PC-9 (cell line): Measurements from ENCODE around the gene ANKS1B. TPM values are rescaled to one million over a fixed set of nuclear protein-coding genes. Genes with fewer than 3 reads are reported as not detected.

Source experiments
- BruUV-seq: library from RNA; stranded (reverse); fragments of 400-500 nt; replicated peaks from 2 replicates; lab custom pipeline; 2021; lab: Mats Ljungman, UMichigan
- CTCF ChIA-PET: fragments of 300-600 bp; sonication (Branson Sonifier 250); formaldehyde crosslinking; loops from one replicate; lab custom pipeline; 2022; ENCODE audit warnings: antibody characterized with exemption; lab: Charles Lee
- POLR2A ChIA-PET: fragments of 300-600 bp; sonication (Branson Sonifier 250); formaldehyde crosslinking; loops from one replicate; lab custom pipeline; 2022; ENCODE audit warnings: antibody characterized with exemption; ENCODE audit not compliant: unreplicated experiment; lab: Charles Lee
- DNase-seq, 2 experiments: peaks; one replicate each; pipeline versions ENCODE4 v3.0.0 to v3.0.0-alpha.2; 2015 to 2022; ENCODE audit warnings: mixed read lengths in 1 of 2
- H2AFZ ChIP-seq: fragments of 200-600 bp; sonication (generic); 2 replicates; pipeline ENCODE4 v1.8.1; 2017; ENCODE audit warnings: antibody characterized with exemption
- H3F3A ChIP-seq: fragments of 200-600 bp; sonication (generic); 2 replicates; pipeline ENCODE4 v1.8.1; 2017; ENCODE audit warnings: antibody characterized with exemption, mild to moderate bottlenecking, low read depth; ENCODE audit not compliant: insufficient read depth
- H3K27ac ChIP-seq: fragments of 200-600 bp; sonication (generic); 2 replicates; pipeline ENCODE4 v1.6.1; 2016; ENCODE audit warnings: mixed run types
- H3K27me3 ChIP-seq: fragments of 200-600 bp; sonication (generic); 2 replicates; pipeline ENCODE4 v1.6.1; 2016; ENCODE audit warnings: low read depth, mixed run types; ENCODE audit not compliant: insufficient read depth
- H3K36me3 ChIP-seq: fragments of 200-600 bp; sonication (generic); 2 replicates; pipeline ENCODE4 v1.6.1; 2016; ENCODE audit warnings: low read depth, mixed run types
- H3K4me1 ChIP-seq: fragments of 200-600 bp; sonication (generic); replicated peaks from 2 replicates; pipeline ENCODE4 v1.6.1; 2016; ENCODE audit warnings: mixed run types; ENCODE audit not compliant: insufficient read depth
- H3K4me2 ChIP-seq: fragments of 200-600 bp; sonication (generic); 2 replicates; pipeline ENCODE4 v1.6.1; 2017; ENCODE audit warnings: mixed run types
- H3K4me3 ChIP-seq: fragments of 200-600 bp; sonication (generic); 2 replicates; pipeline ENCODE4 v1.6.1; 2016; ENCODE audit warnings: mixed run types
- H3K79me2 ChIP-seq: fragments of 200-600 bp; sonication (generic); 2 replicates; pipeline ENCODE4 v1.6.1; 2017; ENCODE audit warnings: low read depth, mixed run types
- H3K9me2 ChIP-seq: fragments of 200-600 bp; sonication (generic); 2 replicates; pipeline ENCODE4 v1.8.1; 2017; ENCODE audit warnings: mild to moderate bottlenecking; ENCODE audit not compliant: insufficient read depth
- H3K9me3 ChIP-seq: fragments of 200-600 bp; sonication (generic); 2 replicates; pipeline ENCODE4 v1.8.1; 2016; ENCODE audit warnings: low read depth; ENCODE audit not compliant: insufficient read depth
- H4K20me1 ChIP-seq: fragments of 200-600 bp; sonication (generic); 2 replicates; pipeline ENCODE4 v1.8.1; 2017; ENCODE audit not compliant: insufficient read depth
- CTCF ChIP-seq: fragments of 200-600 bp; sonication (generic); conservative IDR thresholded peaks from 2 replicates; pipeline ENCODE4 v1.6.1; 2017; ENCODE audit warnings: mixed run types, antibody characterized with exemption, mild to moderate bottlenecking, moderate library complexity
- EZH2 ChIP-seq: fragments of 200-600 bp; sonication (generic); IDR thresholded peaks from 2 replicates; pipeline ENCODE4 v1.8.0; 2017; ENCODE audit warnings: antibody characterized with exemption, low read depth
- intact Hi-C: fragments of 100-400 bp; cut with micrococcal nuclease; formaldehyde crosslinking; loops from one replicate; pipeline ENCODE4 v1.10.0; 2022; ENCODE audit not compliant: unreplicated experiment
- total RNA-seq: library from RNA; stranded (reverse); gene quantifications from 2 replicates; pipeline ENCODE4 v1.2.3, GENCODE V29; 2021

Gene ANKS1B
- total RNA-seq, 1 experiment from 2014 or later = not detected

- CTCF ChIA-PET = no interaction called here
These were observed 1250.9 kb downstream of the ANKS1B start for GRCh38 chr12:98733667-98734350.

GRCh38 chr12:98730412-98730811 lies 1254.3 kb downstream of the ANKS1B start:
- Histone ChIP-seq H3K27me3 (no peaks in the 10 kb centered on the region), H2AFZ (no peak overlapping the region), H3K4me2 (no peak overlapping the region), H3K79me2 (no peaks in the 10 kb centered on the region), H3K27ac (no peak overlapping the region), H3F3A (no peaks in the 10 kb centered on the region), H4K20me1 (no peaks in the 10 kb centered on the region), H3K36me3 (no peaks in the 10 kb centered on the region), H3K9me2 (no peaks in the 10 kb centered on the region), H3K4me3 (no peak overlapping the region), H3K9me3 (no peaks in the 10 kb centered on the region), H3K4me1 (no peaks in the 10 kb centered on the region)
- TF ChIP-seq CTCF (no peak), EZH2 (no peak)
- BruUV-seq = no TSS peak
- intact Hi-C loops = no loop called here
- POLR2A ChIA-PET = interaction anchor here (0.6 kb wide), 1 partner anchor 1360 kb away, joined by 3 read pairs; no protein-coding TSS in a partner anchor
- DNase-seq = no peak
- CTCF ChIA-PET = no interaction called here

More at GRCh38 chr12:98733667-98734350, 1250.9 kb downstream of the ANKS1B start:
- Histone ChIP-seq H2AFZ (no peak overlapping the region), H3K4me1 (no peaks in the 10 kb centered on the region), H3K4me3 (no peak overlapping the region), H3K27me3 (peaks cover under 1% of the 10 kb centered on the region; the same call in 1 of the 2 replicates), H3F3A (no peaks in the 10 kb centered on the region), H3K4me2 (no peak overlapping the region), H3K27ac (no peak overlapping the region), H3K9me2 (no peaks in the 10 kb centered on the region), H3K9me3 (no peaks in the 10 kb centered on the region), H3K36me3 (no peaks in the 10 kb centered on the region), H4K20me1 (no peaks in the 10 kb centered on the region), H3K79me2 (no peaks in the 10 kb centered on the region)
- no peak for DNase-seq
- POLR2A ChIA-PET = no interaction called here
- TF ChIP-seq EZH2 (no peak), CTCF (no peak)
- intact Hi-C loops = no loop called here
- BruUV-seq = no TSS peak

GRCh38 chr12:98727196-98727595 lies 1257.5 kb downstream of the ANKS1B start:
- no peaks in the 10 kb centered on the region for H3K4me1 ChIP-seq
- no peak overlapping the region for H3K4me3 ChIP-seq
- no peak overlapping the region for H2AFZ ChIP-seq
- no peak for DNase-seq
- no peak overlapping the region for H3K27ac ChIP-seq
- intact Hi-C loops = loop anchor here (5.0 kb wide), 1 partner anchor 270 kb away; no protein-coding TSS in a partner anchor
- H4K20me1 ChIP-seq = no peaks in the 10 kb centered on the region
- H3K27me3 ChIP-seq = no peaks in the 10 kb centered on the region
- CTCF ChIA-PET = interaction anchor here (0.9 kb wide), 1 partner anchor 160 kb away, joined by 4 read pairs; no protein-coding TSS in a partner anchor
- H3K9me3 ChIP-seq = no peaks in the 10 kb centered on the region
- no peak overlapping the region for H3K4me2 ChIP-seq
- BruUV-seq = no TSS peak
- H3K9me2 ChIP-seq = no peaks in the 10 kb centered on the region
- H3F3A ChIP-seq = no peaks in the 10 kb centered on the region
- POLR2A ChIA-PET = no interaction called here
- no peaks in the 10 kb centered on the region for H3K36me3 ChIP-seq
- TF ChIP-seq EZH2 (no peak), CTCF (no peak)
- H3K79me2 ChIP-seq = no peaks in the 10 kb centered on the region
